GM06990 (cell line): Measurements from ENCODE around the gene VTI1B.

Experiments
- DNase-seq: peaks from one replicate; pipeline ENCODE4 v3.0.0-alpha.2; 2011; ENCODE audit not compliant: insufficient read length; ENCODE audit errors: extremely low read depth
- H3K27me3 ChIP-seq: replicated peaks from 2 replicates; pipeline ENCODE4 v1.6.0; 2011; ENCODE audit warnings: low read length; ENCODE audit not compliant: control insufficient read depth, insufficient read depth
- H3K36me3 ChIP-seq: 2 replicates; pipeline ENCODE4 v1.5.1; 2011; ENCODE audit warnings: low read length; ENCODE audit not compliant: control insufficient read depth, insufficient read depth
- H3K4me3 ChIP-seq: replicated peaks from 2 replicates; pipeline ENCODE4 v1.5.1; 2011; ENCODE audit warnings: low read depth, mild to moderate bottlenecking, control low read depth, low read length
- CTCF ChIP-seq: IDR thresholded peaks from 2 replicates; pipeline ENCODE4 v1.5.1; 2011; ENCODE audit warnings: low read length, control low read depth, mild to moderate bottlenecking, inconsistent platforms; ENCODE audit not compliant: insufficient read depth, poor library complexity, severe bottlenecking

The VTI1B gene

GRCh38 chr14:67650694-67651093 lies 23.7 kb downstream of the VTI1B start:
- Histone ChIP-seq H3K27me3 (no peaks in the 10 kb centered on the region), H3K4me3 (no peak overlapping the region), H3K36me3 (peaks cover 8% of the 10 kb centered on the region)
- TF ChIP-seq CTCF = no peak
- DNase-seq = no peak

GRCh38 chr14:67650151-67650550 lies 24.3 kb downstream of the VTI1B start:
- DNase-seq = no peak
- Histone ChIP-seq H3K27me3 (no peaks in the 10 kb centered on the region), H3K4me3 (no peak overlapping the region), H3K36me3 (peaks cover 8% of the 10 kb centered on the region)
- no peak for TF ChIP-seq CTCF

GRCh38 chr14:67646131-67646530 lies 28.3 kb downstream of the VTI1B start:
- no peak overlapping the region for H3K4me3 ChIP-seq
- DNase-seq = no peak
- TF ChIP-seq CTCF = no peak
- H3K27me3 ChIP-seq = no peaks in the 10 kb centered on the region
- H3K36me3 ChIP-seq = peaks cover 4% of the 10 kb centered on the region

GRCh38 chr14:67645414-67645813 lies 29.0 kb downstream of the VTI1B start:
- DNase-seq = no peak
- no peak for TF ChIP-seq CTCF
- Histone ChIP-seq H3K27me3 (no peaks in the 10 kb centered on the region), H3K4me3 (no peak overlapping the region), H3K36me3 (no peaks in the 10 kb centered on the region; the same call in 1 of the 2 replicates)

GRCh38 chr14:67644428-67644827 lies 30.0 kb downstream of the VTI1B start:
- no peak for DNase-seq
- H3K4me3 ChIP-seq = no peak overlapping the region
- no peaks in the 10 kb centered on the region for H3K36me3 ChIP-seq
- TF ChIP-seq CTCF = no peak
- no peaks in the 10 kb centered on the region for H3K27me3 ChIP-seq

- Histone ChIP-seq H3K4me3 (no peak overlapping the region), H3K27me3 (no peaks in the 10 kb centered on the region), H3K36me3 (no peaks in the 10 kb centered on the region)
- DNase-seq = no peak
- TF ChIP-seq CTCF = no peak
Observed at GRCh38 chr14:67643713-67644112, 30.7 kb downstream of the VTI1B start.
